GM21390 (cell line): ENCODE data around the gene ARCN1.

ENCODE experiments used
- ATAC-seq: cut with Tn5 transposase; IDR thresholded peaks from one replicate; pipeline ENCODE4 v1.9.1; 2021; ENCODE audit not compliant: unreplicated experiment

The ARCN1 gene

GRCh38 chr11:118635237-118635591, 63.0 kb downstream of the ARCN1 start:
- no peak for ATAC-seq

- ATAC-seq: no peak
These were observed 63.4 kb downstream of the ARCN1 start for GRCh38 chr11:118635642-118636041.

- no peak for ATAC-seq
These were observed 64.5 kb downstream of the ARCN1 start for GRCh38 chr11:118636569-118637290.

- ATAC-seq: no peak
These were observed 66.5 kb downstream of the ARCN1 start for GRCh38 chr11:118638726-118639125.

GRCh38 chr11:118639899-118640298, 67.7 kb downstream of the ARCN1 start:
- ATAC-seq: no peak

- ATAC-seq: no peak
These were observed 68.3 kb downstream of the ARCN1 start for GRCh38 chr11:118640332-118641154.

GRCh38 chr11:118641397-118642019, 69.3 kb downstream of the ARCN1 start:
- ATAC-seq: no peak

- no peak for ATAC-seq
These were observed 71.2 kb downstream of the ARCN1 start for GRCh38 chr11:118643142-118643994.

GRCh38 chr11:118643995-118644345, 71.8 kb downstream of the ARCN1 start:
- ATAC-seq: no peak

GRCh38 chr11:118644496-118644895, 72.3 kb downstream of the ARCN1 start:
- ATAC-seq: no peak

GRCh38 chr11:118645066-118645715, 73.0 kb downstream of the ARCN1 start:
- ATAC-seq: no peak

- ATAC-seq: no peak
These were observed 74.2 kb downstream of the ARCN1 start for GRCh38 chr11:118646393-118646792.

- ATAC-seq: no peak
These were observed 76.1 kb downstream of the ARCN1 start for GRCh38 chr11:118648291-118648690.

GRCh38 chr11:118649941-118650340, 77.7 kb downstream of the ARCN1 start:
- no peak for ATAC-seq

- no peak for ATAC-seq
These were observed 78.2 kb downstream of the ARCN1 start for GRCh38 chr11:118650366-118650765.

GRCh38 chr11:118651820-118652219, 79.6 kb downstream of the ARCN1 start:
- ATAC-seq: no peak
